CD4-positive, CD25-positive, alpha-beta regulatory T cell (primary cell): Measurements from ENCODE around the gene CFAP97D1. TPM values are rescaled to one million over a fixed set of nuclear protein-coding genes. Genes with fewer than 3 reads are reported as not detected.
A peak's percentile ranks its signal among the peaks of the same experiment; 100 is the strongest.

Source experiments
- ATAC-seq, 2 donors: fragments of 150-1000 bp; cut with Tn5 transposase; one replicate each; pipeline ENCODE4 v1.10.0; 2021; ENCODE audit warnings: low read depth in 2 of 2, moderate number of reproducible peaks in 2 of 2, moderate library complexity in 1 of 2
- DNase-seq, 3 donors: peaks; one replicate each; pipeline versions ENCODE4 v3.0.0 to v3.0.0-alpha.2; 2012 to 2022; ENCODE audit warnings: mixed read lengths in 1 of 3
- H3K27ac ChIP-seq: one replicate; pipeline ENCODE4 v1.7.0; 2013; ENCODE audit warnings: mild to moderate bottlenecking, low read length; ENCODE audit not compliant: insufficient read depth, poor library complexity, severe bottlenecking
- H3K27me3 ChIP-seq: one replicate; pipeline ENCODE4 v1.7.0; 2013; ENCODE audit warnings: low read length; ENCODE audit not compliant: control insufficient read depth, insufficient read depth
- H3K36me3 ChIP-seq: one replicate; pipeline ENCODE4 v1.7.0; 2013; ENCODE audit warnings: mild to moderate bottlenecking, low read length, moderate library complexity; ENCODE audit not compliant: control insufficient read depth, insufficient read depth
- H3K4me1 ChIP-seq: 2 replicates; pipeline ENCODE4 v1.7.0; 2013; ENCODE audit warnings: mild to moderate bottlenecking, low read length; ENCODE audit not compliant: insufficient read depth, control insufficient read depth, poor library complexity, severe bottlenecking
- H3K4me3 ChIP-seq: one replicate; pipeline ENCODE4 v1.7.0; 2013; ENCODE audit warnings: low read depth, mild to moderate bottlenecking, low read length, moderate library complexity
- H3K9me3 ChIP-seq, 2 experiments: 1 replicate in 1 of 2; 2 replicates in 1 of 2; pipeline ENCODE4 v1.7.0; 2013; ENCODE audit warnings: low read length in 2 of 2, mild to moderate bottlenecking in 1 of 2, moderate library complexity in 1 of 2; ENCODE audit not compliant: control insufficient read depth in 2 of 2
- H3K27ac Mint-ChIP-seq, 3 donors: one replicate each; pipeline ENCODE4 v1.8.0; 2020 to 2022; ENCODE audit warnings: mild to moderate bottlenecking in 3 of 3, mixed read lengths in 3 of 3, moderate library complexity in 2 of 3
- H3K27me3 Mint-ChIP-seq: one replicate; pipeline ENCODE4 v1.8.0; 2022; ENCODE audit warnings: mild to moderate bottlenecking, mixed read lengths
- H3K36me3 Mint-ChIP-seq: one replicate; pipeline ENCODE4 v1.8.0; 2020; ENCODE audit warnings: mixed read lengths
- H3K4me1 Mint-ChIP-seq, 4 donors: one replicate each; pipeline ENCODE4 v1.8.0; 2020 to 2022; ENCODE audit warnings: mixed read lengths in 4 of 4, mild to moderate bottlenecking in 1 of 4
- H3K4me3 Mint-ChIP-seq, 4 donors: one replicate each; pipeline ENCODE4 v1.8.0; 2020 to 2022; ENCODE audit warnings: mild to moderate bottlenecking in 4 of 4, mixed read lengths in 4 of 4, moderate library complexity in 3 of 4
- H3K9me3 Mint-ChIP-seq, 7 donors: one replicate each; pipeline ENCODE4 v1.8.0; 2020 to 2022; ENCODE audit warnings: mixed read lengths in 7 of 7, mild to moderate bottlenecking in 3 of 7, moderate library complexity in 2 of 7
- polyA plus RNA-seq, 4 donors: library from polyadenylated mRNA; unstranded; fragments of 300-500 nt; fragmentation: Illumina TruSeq; gene quantifications; one replicate each; pipeline ENCODE4 v1.2.3, GENCODE V29; 2021
- total RNA-seq: library from RNA; stranded (reverse); gene quantifications from one replicate; pipeline ENCODE4 v1.2.3, GENCODE V29; 2022

The CFAP97D1 gene
- total and polyA plus RNA-seq, 5 donors from 2014 or later, result not detected

GRCh38 chr17:43831633-43832032, 51.4 kb downstream of the CFAP97D1 start:
- Mint-ChIP-seq H3K4me3 (peak overlapping the region; percentile 48 to 74 (median 60)), H3K4me1 (peaks cover 0 to 19% (median 6%) of the 10 kb centered on the region in 4 donors), H3K9me3 (peaks cover 0 to 3% (median 0%) of the 10 kb centered on the region in 7 donors), H3K27ac (peak overlapping the region in 1 of 3 donors; percentile 14), H3K27me3 (peaks cover 61% of the 10 kb centered on the region), H3K36me3 (no peaks in the 10 kb centered on the region)
- Histone ChIP-seq H3K36me3 (no peaks in the 10 kb centered on the region), H3K27ac (no peak overlapping the region), H3K9me3 (no peaks in the 10 kb centered on the region), H3K27me3 (peaks cover 15% of the 10 kb centered on the region), H3K4me1 (peaks cover 9% of the 10 kb centered on the region), H3K4me3 (no peak overlapping the region)
- DNase-seq (no peak), ATAC-seq (no peak)

DNA sequence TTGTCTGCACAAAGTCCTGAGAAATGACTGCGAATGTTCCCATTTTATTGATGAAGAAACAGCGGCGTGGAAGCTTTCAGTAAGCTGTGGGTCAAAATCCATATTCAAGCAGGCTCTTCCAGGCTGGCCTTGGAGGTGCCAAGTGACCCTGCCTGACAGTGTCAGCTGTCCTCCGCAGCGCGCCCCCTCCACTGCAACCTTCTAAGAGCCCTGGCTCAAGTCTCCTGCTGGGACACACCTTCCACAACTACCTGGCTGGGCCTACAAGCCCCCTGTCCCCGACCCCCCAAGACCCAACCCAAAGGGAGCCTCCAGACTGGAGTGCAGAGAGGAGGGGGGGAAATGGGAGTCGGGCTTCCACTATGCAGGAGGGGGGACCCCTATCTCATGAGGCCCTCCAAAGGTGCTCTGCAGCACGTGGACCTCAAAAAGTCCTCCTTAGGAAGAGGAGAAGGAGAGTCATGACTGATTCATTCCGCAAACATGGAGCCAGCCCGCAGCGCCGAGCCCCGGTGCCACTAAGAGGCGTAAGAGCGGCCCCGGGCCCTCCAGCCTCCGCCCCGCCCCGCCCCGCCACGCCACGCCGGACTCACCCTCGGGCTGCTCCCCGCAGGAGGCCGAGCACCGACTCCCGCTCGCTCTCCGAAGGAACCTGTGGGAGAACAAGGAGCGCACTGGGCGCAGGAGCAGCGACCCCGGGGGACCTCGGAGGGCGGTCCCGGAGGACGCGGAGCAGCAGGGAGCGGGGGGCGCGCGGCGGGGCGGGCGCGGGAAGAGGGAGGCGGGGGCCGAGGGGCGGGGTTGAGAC, 52.1 kb downstream of the CFAP97D1 start:
- Histone ChIP-seq H3K36me3 (no peaks in the 10 kb centered on the region), H3K4me3 (no peak overlapping the region), H3K27me3 (peaks cover 15% of the 10 kb centered on the region), H3K4me1 (peaks cover 9% of the 10 kb centered on the region), H3K9me3 (no peaks in the 10 kb centered on the region), H3K27ac (no peak overlapping the region)
- Mint-ChIP-seq H3K36me3 (no peaks in the 10 kb centered on the region), H3K27me3 (peaks cover 66% of the 10 kb centered on the region), H3K4me3 (peak overlapping the region; percentile 63 to 82 (median 72)), H3K4me1 (peaks cover 0 to 19% (median 6%) of the 10 kb centered on the region in 4 donors), H3K9me3 (peaks cover 0 to 3% (median 0%) of the 10 kb centered on the region in 7 donors), H3K27ac (peak overlapping the region in 1 of 3 donors; percentile 14)
- ATAC-seq, result no peak
- DNase-seq, result no peak

GRCh38 chr17:43832976-43833829, 53.0 kb downstream of the CFAP97D1 start, which contains the start of gene MPP3:
Gene MPP3, minus strand, starts transcription at chr17:43833146. Its CDS starts 1,240 bp downstream, at chr17:43831906.
- Histone ChIP-seq H3K27me3 (peaks cover 15% of the 10 kb centered on the region), H3K36me3 (no peaks in the 10 kb centered on the region), H3K9me3 (no peaks in the 10 kb centered on the region), H3K4me1 (peaks cover 9% of the 10 kb centered on the region), H3K27ac (no peak within 1 kb of the TSS), H3K4me3 (no peak within 1 kb of the TSS)
- DNase-seq, result peak; percentile 17 to 55 (median 28)
- Mint-ChIP-seq H3K9me3 (peaks cover 0 to 3% (median 1%) of the 10 kb centered on the region in 7 donors), H3K4me1 (peaks cover 0 to 19% (median 6%) of the 10 kb centered on the region in 4 donors), H3K27me3 (peaks cover 70% of the 10 kb centered on the region), H3K36me3 (no peaks in the 10 kb centered on the region), H3K27ac (peak within 1 kb of the TSS in 2 of 3 donors; percentile 46 to 50), H3K4me3 (peak within 1 kb of the TSS; percentile 76 to 95 (median 84))
- ATAC-seq, result peak; percentile 65 to 70

DNA sequence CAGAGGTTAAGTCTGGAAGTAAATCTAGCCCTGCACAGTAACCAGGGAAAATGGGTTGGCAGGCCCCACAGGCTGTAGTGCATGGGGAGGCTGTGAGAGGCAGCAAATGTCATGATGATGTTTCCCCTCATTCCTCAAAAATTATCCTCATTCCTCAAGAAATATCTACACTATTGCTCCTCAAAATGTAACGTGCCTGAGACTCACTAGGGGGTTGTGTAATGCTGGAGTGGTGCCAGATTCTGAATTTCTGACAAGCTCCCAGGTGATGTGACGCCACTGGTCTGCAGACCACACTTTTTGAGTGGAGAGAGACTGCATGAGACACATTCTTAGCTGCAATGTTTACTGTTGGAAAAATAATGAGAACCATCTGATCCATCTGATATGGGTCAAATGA, 53.9 kb downstream of the CFAP97D1 start:
- Mint-ChIP-seq H3K9me3 (peaks cover 0 to 3% (median 1%) of the 10 kb centered on the region in 7 donors), H3K4me3 (peak overlapping the region; percentile 76 to 95 (median 84)), H3K36me3 (no peaks in the 10 kb centered on the region), H3K27ac (no peak overlapping the region), H3K27me3 (peaks cover 70% of the 10 kb centered on the region), H3K4me1 (peaks cover 0 to 19% (median 6%) of the 10 kb centered on the region in 4 donors)
- H3K27me3 ChIP-seq, result peaks cover 15% of the 10 kb centered on the region
- ATAC-seq, result no peak
- no peaks in the 10 kb centered on the region for H3K36me3 ChIP-seq
- H3K27ac ChIP-seq, result no peak overlapping the region
- no peak for DNase-seq
- no peaks in the 10 kb centered on the region for H3K9me3 ChIP-seq
- no peak overlapping the region for H3K4me3 ChIP-seq
- peaks cover 9% of the 10 kb centered on the region for H3K4me1 ChIP-seq

Other genes starting within 250 kb of the CFAP97D1 start
- gene ETV4, start 234.1 kb upstream of the CFAP97D1 start, total RNA-seq, result not detected
- not detected for gene ETV4, start 234.1 kb upstream of the CFAP97D1 start, polyA plus RNA-seq
- gene MEOX1, start 118.5 kb upstream of the CFAP97D1 start, total RNA-seq, result 15.3 TPM
- 10 to 100 TPM; 25.4 to 36.5 (median 32.1) TPM for gene MEOX1, start 118.5 kb upstream of the CFAP97D1 start, polyA plus RNA-seq
- not detected for gene SOST, start 21.6 kb upstream of the CFAP97D1 start, total RNA-seq
- gene SOST, start 21.6 kb upstream of the CFAP97D1 start, polyA plus RNA-seq, result not detected
- 9.8 TPM for gene DUSP3, start 1.5 kb upstream of the CFAP97D1 start, total RNA-seq
- 1 to 10 TPM; 4.6 to 6.5 (median 6.0) TPM for gene DUSP3, start 1.5 kb upstream of the CFAP97D1 start, polyA plus RNA-seq
- gene MPP3, start 52.7 kb downstream of the CFAP97D1 start, total RNA-seq, result not detected
- gene MPP3, start 52.7 kb downstream of the CFAP97D1 start, polyA plus RNA-seq, result not detected
- gene CD300LG, start 66.7 kb downstream of the CFAP97D1 start, total RNA-seq, result not detected
- not detected for gene CD300LG, start 66.7 kb downstream of the CFAP97D1 start, polyA plus RNA-seq
- 1.6 TPM for gene MPP2, start 127.1 kb downstream of the CFAP97D1 start, total RNA-seq
- gene MPP2, start 127.1 kb downstream of the CFAP97D1 start, polyA plus RNA-seq, result under 1 TPM in 1 of 4 donors, not detected in 3; 0.47 TPM
- not detected for gene PPY, start 162.0 kb downstream of the CFAP97D1 start, total RNA-seq
- not detected for gene PPY, start 162.0 kb downstream of the CFAP97D1 start, polyA plus RNA-seq
- not detected for gene PYY, start 173.5 kb downstream of the CFAP97D1 start, total RNA-seq
- gene PYY, start 173.5 kb downstream of the CFAP97D1 start, polyA plus RNA-seq, result not detected
- gene NAGS, start 224.2 kb downstream of the CFAP97D1 start, total RNA-seq, result 0.39 TPM
- gene NAGS, start 224.2 kb downstream of the CFAP97D1 start, polyA plus RNA-seq, result 1 to 10 TPM; 1.2 to 1.9 (median 1.3) TPM
- 15.8 TPM for gene TMEM101, start 234.5 kb downstream of the CFAP97D1 start, total RNA-seq
- gene TMEM101, start 234.5 kb downstream of the CFAP97D1 start, polyA plus RNA-seq, result 10 to 100 TPM; 40.7 to 44.9 (median 41.3) TPM